Measurements from ENCODE around the gene PIGR.
A peak's percentile ranks its signal among the peaks of the same experiment; 100 is the strongest.

The PIGR gene

GRCh38 chr1:206963119-206963712, 16.9 kb upstream of the PIGR start:
- DNase-seq (ENCODE audit: low read depth, low spot score): no peak

GRCh38 chr1:206962272-206962671, 16.0 kb upstream of the PIGR start:
- DNase-seq (ENCODE audit: low read depth, low spot score): peak; percentile 12
- no peak overlapping the region for H3K4me3 ChIP-seq (ENCODE audit: low read length)

More at GRCh38 chr1:206963119-206963712, 16.9 kb upstream of the PIGR start:
- no peak overlapping the region for H3K4me3 ChIP-seq (ENCODE audit: low read length)

- no peak overlapping the region for H3K4me3 ChIP-seq (ENCODE audit: low read length)
- DNase-seq (ENCODE audit: low read depth, low spot score): no peak
Measured at GRCh38 chr1:206961668-206962067, 15.4 kb upstream of the PIGR start.

GRCh38 chr1:206960676-206961386, 14.6 kb upstream of the PIGR start:
- no peak for DNase-seq (ENCODE audit: low read depth, low spot score)
- H3K4me3 ChIP-seq (ENCODE audit: low read length): no peak overlapping the region

GRCh38 chr1:206958144-206958543, 11.9 kb upstream of the PIGR start:
- no peak overlapping the region for H3K4me3 ChIP-seq (ENCODE audit: low read length)

GRCh38 chr1:206957639-206958038, 11.4 kb upstream of the PIGR start:
- DNase-seq (ENCODE audit: low read depth, low spot score): no peak
- H3K4me3 ChIP-seq (ENCODE audit: low read length): no peak overlapping the region

More at GRCh38 chr1:206958144-206958543, 11.9 kb upstream of the PIGR start:
- DNase-seq (ENCODE audit: low read depth, low spot score): no peak

- no peak overlapping the region for H3K4me3 ChIP-seq (ENCODE audit: low read length)
- DNase-seq (ENCODE audit: low read depth, low spot score): no peak
Measured at GRCh38 chr1:206955476-206956451, 9.5 kb upstream of the PIGR start.

- DNase-seq (ENCODE audit: low read depth, low spot score): no peak
Measured at GRCh38 chr1:206954459-206955342, 8.4 kb upstream of the PIGR start.

GRCh38 chr1:206953626-206954025, 7.4 kb upstream of the PIGR start:
- no peak overlapping the region for H3K4me3 ChIP-seq (ENCODE audit: low read length)
- DNase-seq (ENCODE audit: low read depth, low spot score): no peak

More at GRCh38 chr1:206954459-206955342, 8.4 kb upstream of the PIGR start:
- H3K4me3 ChIP-seq (ENCODE audit: low read length): no peak overlapping the region

GRCh38 chr1:206953126-206953525, 6.9 kb upstream of the PIGR start:
- no peak overlapping the region for H3K4me3 ChIP-seq (ENCODE audit: low read length)
- DNase-seq (ENCODE audit: low read depth, low spot score): no peak

- H3K4me3 ChIP-seq (ENCODE audit: low read length): no peak overlapping the region
- no peak for DNase-seq (ENCODE audit: low read depth, low spot score)
Measured at GRCh38 chr1:206952171-206952570, 5.9 kb upstream of the PIGR start.

GRCh38 chr1:206951318-206952100, 5.2 kb upstream of the PIGR start:
- DNase-seq (ENCODE audit: low read depth, low spot score): no peak
- H3K4me3 ChIP-seq (ENCODE audit: low read length): no peak overlapping the region

- no peak overlapping the region for H3K4me3 ChIP-seq (ENCODE audit: low read length)
- DNase-seq (ENCODE audit: low read depth, low spot score): no peak
Measured at GRCh38 chr1:206949641-206950040, 3.4 kb upstream of the PIGR start.

- no peak for DNase-seq (ENCODE audit: low read depth, low spot score)
Measured at GRCh38 chr1:206949208-206949607, 2.9 kb upstream of the PIGR start.

GRCh38 chr1:206947255-206947654, 989 bp upstream of the PIGR start:
- no peak for DNase-seq (ENCODE audit: low read depth, low spot score)
- H3K4me3 ChIP-seq (ENCODE audit: low read length): no peak overlapping the region

More at GRCh38 chr1:206949208-206949607, 2.9 kb upstream of the PIGR start:
- H3K4me3 ChIP-seq (ENCODE audit: low read length): no peak overlapping the region

- no peak overlapping the region for H3K4me3 ChIP-seq (ENCODE audit: low read length)
- no peak for DNase-seq (ENCODE audit: low read depth, low spot score)
Measured at GRCh38 chr1:206945779-206946178, 487 bp downstream of the PIGR start.

- no peak overlapping the region for H3K4me3 ChIP-seq (ENCODE audit: low read length)
- no peak for DNase-seq (ENCODE audit: low read depth, low spot score)
Measured at GRCh38 chr1:206944703-206945102, 1.6 kb downstream of the PIGR start.

GRCh38 chr1:206941766-206942418, 4.4 kb downstream of the PIGR start:
- H3K4me3 ChIP-seq (ENCODE audit: low read length): no peak overlapping the region
- DNase-seq (ENCODE audit: low read depth, low spot score): no peak
